H1 (cell line): ENCODE data around the gene RPAP3. TPM values are rescaled to one million over a fixed set of nuclear protein-coding genes. Genes with fewer than 3 reads are reported as not detected.

Experiments used
- CTCF ChIA-PET: fragments of 300-600 bp; sonication (Branson Sonifier 250); formaldehyde crosslinking; loops from one replicate; lab custom pipeline; 2021; ENCODE audit not compliant: partially characterized antibody; lab: Charles Lee
- POLR2A ChIA-PET: fragments of 300-600 bp; sonication (Branson Sonifier 250); formaldehyde crosslinking; loops from one replicate; lab custom pipeline; 2021; ENCODE audit warnings: inconsistent platforms; ENCODE audit not compliant: partially characterized antibody; lab: Charles Lee
- DNase-seq, 2 experiments: peaks; one replicate each; pipeline versions ENCODE4 v3.0.0 to v3.0.0-alpha.2; 2010 to 2022; ENCODE audit warnings: low spot score in 2 of 2, low read depth in 1 of 2, mixed read lengths in 1 of 2
- FAIRE-seq: peaks from 2 replicates; lab custom pipeline; 2011; peaks lifted over from hg19 to GRCh38; lab: Jason Lieb, UNC
- H2AFZ ChIP-seq: 2 replicates; pipeline ENCODE4 v1.8.1; 2012; ENCODE audit warnings: low read length, inconsistent platforms
- H2AK5ac ChIP-seq: 2 replicates; pipeline ENCODE4 v1.6.1; 2013; ENCODE audit warnings: low read depth, low read length
- H2BK120ac ChIP-seq: replicated peaks from 2 replicates; pipeline ENCODE3; 2013; ENCODE audit warnings: low read depth, low read length, inconsistent platforms
- H2BK12ac ChIP-seq: 2 replicates; pipeline ENCODE4 v1.6.1; 2013; ENCODE audit warnings: low read depth, low read length
- H2BK15ac ChIP-seq: 2 replicates; pipeline ENCODE4 v1.6.1; 2013; ENCODE audit warnings: low read length
- H2BK20ac ChIP-seq: 2 replicates; pipeline ENCODE4 v1.6.1; 2013; ENCODE audit warnings: low read length
- H2BK5ac ChIP-seq: 2 replicates; pipeline ENCODE4 v1.6.1; 2013; ENCODE audit warnings: low read depth, low read length
- H3K14ac ChIP-seq: 2 replicates; pipeline ENCODE4 v1.6.1; 2013; ENCODE audit warnings: inconsistent platforms; ENCODE audit not compliant: insufficient read length
- H3K18ac ChIP-seq: 2 replicates; pipeline ENCODE4 v1.6.1; 2013; ENCODE audit warnings: low read length; ENCODE audit errors: extremely low read depth
- H3K23ac ChIP-seq: 2 replicates; pipeline ENCODE4 v1.6.1; 2013; ENCODE audit warnings: inconsistent platforms; ENCODE audit not compliant: insufficient read length
- H3K23me2 ChIP-seq: 2 replicates; pipeline ENCODE4 v1.6.1; 2013; ENCODE audit warnings: low read depth, low read length
- H3K27ac ChIP-seq: 2 replicates; pipeline ENCODE4 v1.6.1; 2011; ENCODE audit warnings: low read depth, low read length, inconsistent platforms
- H3K27me3 ChIP-seq, 4 experiments: replicated peaks in 1 of 4; 1 replicate in 1 of 4; 2 replicates in 3 of 4; pipeline versions ENCODE4 v1.6.1 to v1.8.1; 2011 to 2013; ENCODE audit warnings: low read length in 3 of 4, mild to moderate bottlenecking in 3 of 4, inconsistent platforms in 2 of 4, mixed read lengths in 2 of 4, moderate library complexity in 1 of 4; ENCODE audit not compliant: control insufficient read depth in 3 of 4, insufficient read depth in 3 of 4; ENCODE audit errors: extremely low read depth in 1 of 4
- H3K36me3 ChIP-seq, 4 experiments: 2 replicates each; pipeline versions ENCODE4 v1.6.1 to v1.8.1; 2011 to 2013; ENCODE audit warnings: mild to moderate bottlenecking in 4 of 4, low read length in 3 of 4, moderate library complexity in 2 of 4, control low read depth in 1 of 4, inconsistent platforms in 1 of 4; ENCODE audit not compliant: insufficient read depth in 4 of 4, control insufficient read depth in 2 of 4
- H3K4ac ChIP-seq: replicated peaks from 2 replicates; pipeline ENCODE3; 2013; ENCODE audit warnings: low read length, low read depth, mixed read lengths, inconsistent platforms; ENCODE audit not compliant: insufficient read length
- H3K4me1 ChIP-seq, 4 experiments: replicated peaks in 1 of 4; 1 replicate in 1 of 4; 2 replicates in 3 of 4; pipeline versions ENCODE4 v1.6.1 to v1.8.1; 2011 to 2013; ENCODE audit warnings: low read length in 3 of 4, inconsistent platforms in 2 of 4, mixed read lengths in 1 of 4; ENCODE audit not compliant: insufficient read depth in 4 of 4, control insufficient read depth in 3 of 4
- H3K4me2 ChIP-seq, 2 experiments: 2 replicates each; pipeline versions ENCODE4 v1.6.1 to v1.8.1; 2011 to 2013; ENCODE audit warnings: low read depth in 2 of 2, low read length in 2 of 2, control low read depth in 1 of 2, inconsistent platforms in 1 of 2, mild to moderate bottlenecking in 1 of 2; ENCODE audit not compliant: insufficient read depth in 1 of 2
- H3K4me3 ChIP-seq, 4 experiments: fragments of 200-600, 300-600 bp in 1 of 4; sonication (generic), shearing (Covaris generic), sonication (Bioruptor Twin) in 1 of 4; 2 replicates each; pipeline versions ENCODE4 v1.5.1 to v1.8.1; 2011 to 2016; ENCODE audit warnings: low read length in 4 of 4, low read depth in 3 of 4, control low read depth in 2 of 4, inconsistent platforms in 2 of 4, mild to moderate bottlenecking in 2 of 4, mixed read lengths in 1 of 4, moderate library complexity in 1 of 4; ENCODE audit not compliant: insufficient read depth in 2 of 4; ENCODE audit errors: extremely low read depth in 1 of 4
- H3K56ac ChIP-seq: replicated peaks from 2 replicates; pipeline ENCODE3; 2013; ENCODE audit warnings: low read depth, mild to moderate bottlenecking, mixed read lengths, low read length, inconsistent platforms; ENCODE audit not compliant: insufficient read length
- H3K79me1 ChIP-seq: 2 replicates; pipeline ENCODE4 v1.6.1; 2013; ENCODE audit warnings: low read depth, low read length, control low read depth
- H3K79me2 ChIP-seq, 2 experiments: 2 replicates each; pipeline versions ENCODE4 v1.6.1 to v1.8.1; 2012 to 2013; ENCODE audit warnings: low read length in 2 of 2, mild to moderate bottlenecking in 2 of 2, inconsistent platforms in 1 of 2; ENCODE audit not compliant: insufficient read depth in 2 of 2, control insufficient read depth in 1 of 2
- H3K9ac ChIP-seq, 4 experiments: replicated peaks in 1 of 4; 1 replicate in 1 of 4; 2 replicates in 3 of 4; pipeline versions ENCODE4 v1.6.1 to v1.8.1; 2011 to 2013; ENCODE audit warnings: low read depth in 3 of 4, low read length in 3 of 4, control low read depth in 2 of 4, mild to moderate bottlenecking in 2 of 4, moderate library complexity in 2 of 4, inconsistent platforms in 1 of 4; ENCODE audit errors: extremely low read depth in 1 of 4
- H3K9me3 ChIP-seq, 2 experiments: 2 replicates each; pipeline versions ENCODE4 v1.6.1 to v1.8.1; 2012 to 2013; ENCODE audit warnings: mild to moderate bottlenecking in 2 of 2, moderate library complexity in 2 of 2, control low read depth in 1 of 2, inconsistent platforms in 1 of 2, low read depth in 1 of 2, low read length in 1 of 2, mixed read lengths in 1 of 2; ENCODE audit not compliant: insufficient read depth in 2 of 2
- H4K20me1 ChIP-seq, 2 experiments: replicated peaks in 1 of 2; 2 replicates each; pipeline versions ENCODE3 to v1.8.1; 2011 to 2013; ENCODE audit warnings: inconsistent platforms in 2 of 2, low read length in 2 of 2, mild to moderate bottlenecking in 1 of 2; ENCODE audit not compliant: insufficient read depth in 2 of 2, control insufficient read depth in 1 of 2
- H4K5ac ChIP-seq: 2 replicates; pipeline ENCODE4 v1.6.1; 2013; ENCODE audit warnings: low read length, low read depth, mixed read lengths, inconsistent platforms; ENCODE audit not compliant: insufficient read length
- H4K8ac ChIP-seq: 2 replicates; pipeline ENCODE4 v1.8.0; 2013; ENCODE audit warnings: mild to moderate bottlenecking, moderate library complexity, low read length, inconsistent platforms; ENCODE audit not compliant: insufficient read depth; ENCODE audit errors: extremely low read depth
- H4K91ac ChIP-seq: replicated peaks from 2 replicates; pipeline ENCODE3; 2013; ENCODE audit warnings: low read length, mixed read lengths, inconsistent platforms; ENCODE audit not compliant: insufficient read length
- ATF2 ChIP-seq: IDR thresholded peaks from 2 replicates; pipeline ENCODE4 v1.6.1; 2012; ENCODE audit warnings: low read length, inconsistent platforms
- BRCA1 ChIP-seq: IDR thresholded peaks from 2 replicates; pipeline ENCODE4 v1.6.1; 2012; ENCODE audit warnings: low read depth, low read length, improper control_type of control experiment
- CREB1 ChIP-seq: IDR thresholded peaks from 2 replicates; pipeline ENCODE4 v1.6.1; 2012; ENCODE audit warnings: inconsistent platforms
- E2F6 ChIP-seq: IDR thresholded peaks from 2 replicates; pipeline ENCODE4 v1.6.1; 2012; ENCODE audit warnings: inconsistent platforms
- FOSL1 ChIP-seq: IDR thresholded peaks from 2 replicates; pipeline ENCODE4 v1.6.1; 2011; ENCODE audit warnings: mild to moderate bottlenecking, low read depth, low read length, moderate library complexity; ENCODE audit not compliant: insufficient read depth
- HDAC2 ChIP-seq, 2 experiments: fragments of 300-600 bp in 1 of 2; sonication (generic) in 1 of 2; IDR thresholded peaks; 2 replicates each; pipeline ENCODE4 v1.6.1; 2011 to 2012; ENCODE audit warnings: low read depth in 2 of 2, low read length in 2 of 2, mild to moderate bottlenecking in 2 of 2, moderate library complexity in 2 of 2, borderline replicate concordance in 1 of 2, inconsistent platforms in 1 of 2
- POU5F1 ChIP-seq: IDR thresholded peaks from 2 replicates; pipeline ENCODE4 v1.6.1; 2011; ENCODE audit warnings: low read depth, mild to moderate bottlenecking, low read length, moderate library complexity
- TAF1 ChIP-seq: IDR thresholded peaks from 2 replicates; pipeline ENCODE4 v1.6.1; 2011; ENCODE audit warnings: mild to moderate bottlenecking, low read depth, low read length
- TEAD4 ChIP-seq: IDR thresholded peaks from 2 replicates; pipeline ENCODE4 v1.6.1; 2012; ENCODE audit warnings: low read depth, low read length, inconsistent platforms, mixed read lengths
- USF2 ChIP-seq: IDR thresholded peaks from 2 replicates; pipeline ENCODE4 v1.6.1; 2011; ENCODE audit warnings: low read length, improper control_type of control experiment
- WGBS, 2 experiments: shearing (Covaris generic) in 1 of 2; methylation state at CpG; one replicate each; pipeline versions ENCODE4 v1.1.6 to v1.1.7; 2013 to 2015; ENCODE audit warnings: low lambda C conversion rate in 2 of 2, mixed read lengths in 2 of 2, inconsistent platforms in 1 of 2, low coverage in 1 of 2, missing lambda C conversion rate in 1 of 2; ENCODE audit not compliant: insufficient replicate concordance in 2 of 2, insufficient coverage in 1 of 2, insufficient read length in 1 of 2; ENCODE audit errors: extremely low coverage in 1 of 2, missing lambda C conversion rate in 1 of 2; 5-methylcytosine and 5-hydroxymethylcytosine counted together
- polyA plus RNA-seq, 7 experiments: library from polyadenylated mRNA; depleted of rRNA in 3 of 7; stranded (reverse) in 5 of 7; unstranded in 2 of 7; fragments of >200 nt in 5 of 7; fragments of 200-250 nt in 2 of 7; gene quantifications; 1 replicate in 5 of 7; 2 replicates in 1 of 7; 4 replicates in 1 of 7; pipeline versions ENCODE4 v1.2.1 to v1.2.3, GENCODE V29; 2011 to 2013; ENCODE audit warnings: missing spikeins in 2 of 7, mixed read lengths in 2 of 7
- total RNA-seq: library from RNA; stranded (reverse); fragmentation: NEBNext Ultra II Directional; extraction: Animal tissue kit (Norgen Biotek cat#: 25700); gene quantifications from 2 replicates; pipeline ENCODE4 v1.2.1, GENCODE V29; 2021

Gene RPAP3
- total and polyA plus RNA-seq, 2 of the 8 experiments (the other 6 are each of a cell fraction or from before 2014, with no cell fraction given) = 6.4 to 60.5 TPM

GRCh38 chr12:47672068-47672467 lies 33.8 kb downstream of the RPAP3 start:
- no peak overlapping the region for H2AK5ac ChIP-seq
- no peak overlapping the region for H3K14ac ChIP-seq
- no peak overlapping the region for H3K27ac ChIP-seq
- FAIRE-seq = no peak
- H3K4me3 ChIP-seq = no peak overlapping the region
- CTCF ChIA-PET = interaction anchor here (0.5 kb wide), 1 partner anchor 20 kb away, joined by 3 read pairs; no protein-coding TSS in a partner anchor
- no peak overlapping the region for H2BK5ac ChIP-seq
- no peak overlapping the region for H3K23ac ChIP-seq
- no peak overlapping the region for H2BK15ac ChIP-seq
- no peak overlapping the region for H4K8ac ChIP-seq
- H3K36me3 ChIP-seq = peaks cover 0 to 25% (median 6%) of the 10 kb centered on the region in 4 experiments; a peak in 3 of 8 replicates
- no peaks in the 10 kb centered on the region for H3K9me3 ChIP-seq
- H4K20me1 ChIP-seq = no peaks in the 10 kb centered on the region
- WGBS, 2 experiments = 91% methylated on average over 2 of the region's 2 CpGs; no CpG with 5 or more reads in 1 of the 2 experiments
- no peak overlapping the region for H3K56ac ChIP-seq
- no peak overlapping the region for H3K4ac ChIP-seq
- no peaks in the 10 kb centered on the region for H3K23me2 ChIP-seq
- H2BK12ac ChIP-seq = no peak overlapping the region
- H3K79me2 ChIP-seq = no peaks in the 10 kb centered on the region
- POLR2A ChIA-PET = no interaction called here
- H3K9ac ChIP-seq = no peak overlapping the region
- H3K18ac ChIP-seq = no peak overlapping the region
- H2AFZ ChIP-seq = no peak overlapping the region
- H3K79me1 ChIP-seq = no peaks in the 10 kb centered on the region
- DNase-seq = no peak
- H4K5ac ChIP-seq = no peak overlapping the region
- no peaks in the 10 kb centered on the region for H3K27me3 ChIP-seq
- no peak overlapping the region for H4K91ac ChIP-seq
- H2BK20ac ChIP-seq = no peak overlapping the region
- no peak overlapping the region for H2BK120ac ChIP-seq
- H3K4me1 ChIP-seq = no peaks in the 10 kb centered on the region
- H3K4me2 ChIP-seq = no peak overlapping the region
- TF ChIP-seq CREB1 (no peak), TEAD4 (no peak), TAF1 (no peak), FOSL1 (no peak), ATF2 (no peak), E2F6 (no peak), POU5F1 (no peak), USF2 (no peak), HDAC2 (IDR thresholded peaks at IDR 0.05; ENCODE audit: borderline replicate concordance in 1 of 2, low read depth in 2 of 2, low read length in 2 of 2) (no peak), BRCA1 (no peak)
